ENCODE measurements around the gene POLE2. TPM values are rescaled to one million over a fixed set of nuclear protein-coding genes. Genes with fewer than 3 reads are reported as not detected.
"Not testable (repeated sequence)": the region's sequence is repeated elsewhere in the genome, so short reads cannot be mapped to it uniquely, and the experiment has no call there.

POLE2 gene, protein sequence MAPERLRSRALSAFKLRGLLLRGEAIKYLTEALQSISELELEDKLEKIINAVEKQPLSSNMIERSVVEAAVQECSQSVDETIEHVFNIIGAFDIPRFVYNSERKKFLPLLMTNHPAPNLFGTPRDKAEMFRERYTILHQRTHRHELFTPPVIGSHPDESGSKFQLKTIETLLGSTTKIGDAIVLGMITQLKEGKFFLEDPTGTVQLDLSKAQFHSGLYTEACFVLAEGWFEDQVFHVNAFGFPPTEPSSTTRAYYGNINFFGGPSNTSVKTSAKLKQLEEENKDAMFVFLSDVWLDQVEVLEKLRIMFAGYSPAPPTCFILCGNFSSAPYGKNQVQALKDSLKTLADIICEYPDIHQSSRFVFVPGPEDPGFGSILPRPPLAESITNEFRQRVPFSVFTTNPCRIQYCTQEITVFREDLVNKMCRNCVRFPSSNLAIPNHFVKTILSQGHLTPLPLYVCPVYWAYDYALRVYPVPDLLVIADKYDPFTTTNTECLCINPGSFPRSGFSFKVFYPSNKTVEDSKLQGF
- 16.9 TPM for polyA plus RNA-seq (2013, experiment 1 of 2)
- 23.7 TPM for polyA plus RNA-seq (2013, experiment 2 of 2)

DNA sequence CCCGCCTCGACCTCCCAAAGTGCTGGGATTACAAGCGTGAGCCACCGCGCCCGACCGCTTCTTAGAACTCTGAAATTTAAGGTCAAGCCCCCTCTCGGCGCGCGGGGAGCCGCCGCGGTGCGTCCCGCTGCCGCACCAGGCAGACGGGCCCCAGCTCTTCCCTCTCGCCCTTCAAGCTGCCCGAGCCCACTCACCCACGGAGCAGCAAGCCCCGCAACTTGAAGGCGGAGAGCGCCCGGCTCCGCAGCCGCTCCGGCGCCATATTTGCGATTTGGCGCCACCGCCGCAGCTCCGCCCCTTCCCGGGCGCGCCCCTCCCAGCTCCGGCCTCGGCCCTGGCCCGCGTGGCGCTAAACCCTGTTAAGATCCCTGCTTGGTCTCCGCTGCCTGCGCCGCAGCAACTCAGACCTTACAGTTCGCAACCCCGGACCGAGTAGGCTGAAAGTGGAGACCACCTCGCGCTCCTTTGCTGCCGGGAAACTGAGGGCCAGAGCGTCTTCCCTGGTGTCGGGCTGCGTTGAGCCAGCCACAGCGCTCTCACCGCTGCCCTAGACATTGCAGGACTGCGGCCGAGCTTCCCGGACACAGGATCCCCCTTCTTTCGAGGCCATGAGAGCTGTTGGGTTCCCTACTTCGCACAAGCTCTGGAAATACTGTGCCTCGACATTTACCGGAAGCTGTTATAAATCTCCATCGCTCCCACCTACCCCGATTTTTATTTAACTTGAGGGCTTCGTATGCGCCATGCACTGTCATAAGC is at the start of gene POLE2:
POLE2 (minus strand) TSS at position 273 of the 759 bp plus-strand sequence; CDS start at position 262, 11 bp downstream.
- no peaks in the 10 kb centered on the region for H3K4me1 ChIP-seq (ENCODE audit: control insufficient read depth, insufficient read depth, low read length, poor library complexity, severe bottlenecking)
- 7 to 10% methylated on average over 45 to 66 of the region's 67 CpGs for WGBS, 2 experiments (ENCODE audit: insufficient coverage in 2 of 2)
- H3K27ac ChIP-seq (ENCODE audit: low read depth, low read length, severe bottlenecking): peak within 1 kb of the TSS; percentile 82
- peaks cover 1% of the 10 kb centered on the region for H3K36me3 ChIP-seq (ENCODE audit: control insufficient read depth, insufficient read depth, low read length)
- H3K9me3 ChIP-seq (ENCODE audit: control insufficient read depth, low read length): no peaks in the 10 kb centered on the region
- peak within 1 kb of the TSS; percentile 58 for H3K4me3 ChIP-seq (ENCODE audit: extremely low read depth, insufficient read depth, low read length, poor library complexity, severe bottlenecking)

DNA sequence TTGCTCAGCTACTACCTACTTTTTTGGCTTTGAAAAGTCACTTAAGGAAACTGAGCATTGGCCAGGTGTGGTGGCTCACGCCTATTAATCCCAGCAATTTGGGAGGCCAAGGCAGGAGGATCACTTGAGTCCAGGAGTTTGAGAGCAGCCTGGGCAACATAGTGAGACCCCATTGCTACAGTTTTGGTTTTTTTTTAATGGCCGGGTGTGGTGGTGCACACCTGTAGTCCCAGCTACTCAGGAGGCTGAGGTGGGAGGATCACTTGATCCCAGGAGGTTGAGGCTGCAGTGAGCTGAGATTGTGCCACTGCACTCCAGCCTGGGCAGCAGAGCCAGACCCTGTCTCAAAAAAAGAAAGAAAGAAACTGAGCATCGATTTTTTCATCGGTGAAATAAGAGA is 47.7 kb upstream of the POLE2 start:
- H3K9me3 ChIP-seq (ENCODE audit: control insufficient read depth, low read length); H3K36me3 ChIP-seq (ENCODE audit: control insufficient read depth, insufficient read depth, low read length); H3K4me3 ChIP-seq (ENCODE audit: extremely low read depth, insufficient read depth, low read length, poor library complexity, severe bottlenecking); H3K27ac ChIP-seq (ENCODE audit: low read depth, low read length, severe bottlenecking); H3K4me1 ChIP-seq (ENCODE audit: control insufficient read depth, insufficient read depth, low read length, poor library complexity, severe bottlenecking): not testable (repeated sequence)
- WGBS, 2 experiments (ENCODE audit: insufficient coverage in 2 of 2): 75 to 78% methylated on average over 2 to 3 of the region's 4 CpGs

DNA sequence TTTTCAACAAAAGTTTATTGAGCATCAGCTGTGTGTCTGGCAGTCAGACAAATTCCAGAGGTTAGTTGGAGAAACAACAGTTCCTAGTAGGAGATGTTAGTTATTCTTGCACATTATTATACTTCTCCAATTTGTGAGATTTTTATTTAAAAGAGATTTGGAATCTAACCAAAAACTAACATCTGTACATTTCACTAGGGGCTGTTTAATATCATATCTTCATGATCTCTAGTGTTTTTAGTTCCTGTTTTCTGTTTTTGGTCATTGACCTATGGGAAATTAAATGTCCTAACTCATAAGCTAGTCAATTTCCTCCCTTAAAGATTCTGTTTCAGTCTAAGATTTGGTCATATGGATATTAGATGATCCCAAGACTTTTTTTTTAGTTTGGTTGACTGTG is 45.8 kb upstream of the POLE2 start:
- Histone ChIP-seq H3K4me1 (ENCODE audit: control insufficient read depth, insufficient read depth, low read length, poor library complexity, severe bottlenecking) (no peaks in the 10 kb centered on the region), H3K27ac (ENCODE audit: low read depth, low read length, severe bottlenecking) (no peak overlapping the region), H3K36me3 (ENCODE audit: control insufficient read depth, insufficient read depth, low read length) (no peaks in the 10 kb centered on the region), H3K9me3 (ENCODE audit: control insufficient read depth, low read length) (no peaks in the 10 kb centered on the region), H3K4me3 (ENCODE audit: extremely low read depth, insufficient read depth, low read length, poor library complexity, severe bottlenecking) (no peak overlapping the region)

DNA sequence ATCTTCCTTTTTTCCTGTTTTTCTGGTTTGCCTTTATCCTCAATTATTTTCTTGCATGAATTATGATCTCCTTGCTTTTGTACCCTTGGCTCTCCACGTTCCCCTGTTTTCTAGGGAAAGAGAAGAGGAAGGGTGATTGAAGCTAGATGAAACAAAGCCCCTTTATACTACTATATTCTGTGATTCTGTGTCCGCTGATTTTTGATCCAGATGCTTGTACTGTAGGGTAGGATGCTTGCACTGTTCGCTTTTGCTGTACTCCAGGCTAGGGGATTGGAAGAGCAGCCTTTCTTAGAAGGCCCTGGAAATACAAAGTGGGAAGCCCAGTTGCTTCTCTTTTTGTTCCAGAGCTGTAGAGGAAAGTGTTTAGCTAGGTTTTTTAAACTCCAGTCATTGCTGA is 44.9 kb upstream of the POLE2 start:
- 86 to 100% methylated on average over 1 of the region's 3 CpGs for WGBS, 2 experiments (ENCODE audit: insufficient coverage in 2 of 2)
- H3K27ac ChIP-seq (ENCODE audit: low read depth, low read length, severe bottlenecking): no peak overlapping the region
- no peaks in the 10 kb centered on the region for H3K36me3 ChIP-seq (ENCODE audit: control insufficient read depth, insufficient read depth, low read length)
- H3K9me3 ChIP-seq (ENCODE audit: control insufficient read depth, low read length): no peaks in the 10 kb centered on the region
- H3K4me1 ChIP-seq (ENCODE audit: control insufficient read depth, insufficient read depth, low read length, poor library complexity, severe bottlenecking): no peaks in the 10 kb centered on the region
- no peak overlapping the region for H3K4me3 ChIP-seq (ENCODE audit: extremely low read depth, insufficient read depth, low read length, poor library complexity, severe bottlenecking)

DNA sequence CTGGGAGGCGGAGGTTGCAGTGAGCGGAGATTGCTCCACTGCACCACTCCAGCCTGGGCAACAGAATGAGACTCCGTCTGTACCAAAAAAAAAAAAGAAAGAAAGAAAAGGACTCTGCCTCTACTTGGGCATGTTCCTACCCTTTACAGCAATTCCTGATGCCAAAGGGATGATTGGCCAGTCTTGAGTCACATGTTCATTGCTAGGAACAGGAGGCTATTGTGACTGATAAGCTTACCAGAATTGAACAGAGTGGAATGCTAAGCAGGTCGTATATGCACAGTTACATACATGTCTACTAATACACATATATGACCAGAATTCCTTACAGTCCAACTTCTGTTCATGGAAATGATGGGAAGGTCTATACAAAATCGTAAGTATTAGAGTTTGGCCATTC is 39.2 kb upstream of the POLE2 start:
- no peaks in the 10 kb centered on the region for H3K4me1 ChIP-seq (ENCODE audit: control insufficient read depth, insufficient read depth, low read length, poor library complexity, severe bottlenecking)
- no peak overlapping the region for H3K4me3 ChIP-seq (ENCODE audit: extremely low read depth, insufficient read depth, low read length, poor library complexity, severe bottlenecking)
- H3K36me3 ChIP-seq (ENCODE audit: control insufficient read depth, insufficient read depth, low read length): no peaks in the 10 kb centered on the region
- WGBS, 2 experiments (ENCODE audit: insufficient coverage in 2 of 2): 88 to 92% methylated on average over 2 to 3 of the region's 5 CpGs
- H3K9me3 ChIP-seq (ENCODE audit: control insufficient read depth, low read length): no peaks in the 10 kb centered on the region
- no peak overlapping the region for H3K27ac ChIP-seq (ENCODE audit: low read depth, low read length, severe bottlenecking)

DNA sequence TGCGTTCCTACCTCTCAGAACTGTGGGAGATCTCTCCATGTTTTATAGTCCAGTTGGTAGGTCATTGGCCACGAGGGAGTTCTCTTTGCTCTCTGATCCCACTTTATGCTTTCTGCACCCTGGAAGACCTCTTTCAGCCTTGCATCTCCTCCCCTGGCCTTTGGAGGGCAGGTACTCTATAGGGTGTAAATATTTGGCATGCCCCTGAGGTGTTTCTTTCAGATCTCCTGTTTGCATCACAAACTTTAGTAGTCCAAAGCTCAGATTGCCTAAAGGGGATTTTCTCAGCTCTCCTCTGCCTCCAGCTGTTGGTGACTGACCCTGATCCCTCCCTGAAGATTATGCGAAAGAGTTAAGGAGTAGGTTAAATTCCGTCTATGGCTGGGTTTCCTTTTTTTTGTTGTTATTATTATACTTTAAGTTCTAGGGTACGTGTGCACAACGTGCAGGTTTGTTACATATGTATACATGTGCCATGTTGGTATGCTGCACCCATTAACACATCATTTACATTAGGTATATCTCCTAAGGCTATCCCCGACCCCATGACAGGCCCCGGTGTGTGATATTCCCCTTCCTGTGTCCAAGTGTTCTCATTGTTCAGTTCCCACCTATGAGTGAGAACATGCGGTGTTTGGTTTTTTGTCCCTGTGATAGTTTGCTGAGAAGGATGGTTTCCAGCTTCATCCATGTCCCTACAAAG is 33.9 kb upstream of the POLE2 start:
- H3K4me3 ChIP-seq (ENCODE audit: extremely low read depth, insufficient read depth, low read length, poor library complexity, severe bottlenecking); H3K27ac ChIP-seq (ENCODE audit: low read depth, low read length, severe bottlenecking); H3K4me1 ChIP-seq (ENCODE audit: control insufficient read depth, insufficient read depth, low read length, poor library complexity, severe bottlenecking); H3K9me3 ChIP-seq (ENCODE audit: control insufficient read depth, low read length); H3K36me3 ChIP-seq (ENCODE audit: control insufficient read depth, insufficient read depth, low read length): not testable (repeated sequence)
- WGBS, 2 experiments (ENCODE audit: insufficient coverage in 2 of 2): 59 to 86% methylated on average over 2 to 3 of the region's 9 CpGs

DNA sequence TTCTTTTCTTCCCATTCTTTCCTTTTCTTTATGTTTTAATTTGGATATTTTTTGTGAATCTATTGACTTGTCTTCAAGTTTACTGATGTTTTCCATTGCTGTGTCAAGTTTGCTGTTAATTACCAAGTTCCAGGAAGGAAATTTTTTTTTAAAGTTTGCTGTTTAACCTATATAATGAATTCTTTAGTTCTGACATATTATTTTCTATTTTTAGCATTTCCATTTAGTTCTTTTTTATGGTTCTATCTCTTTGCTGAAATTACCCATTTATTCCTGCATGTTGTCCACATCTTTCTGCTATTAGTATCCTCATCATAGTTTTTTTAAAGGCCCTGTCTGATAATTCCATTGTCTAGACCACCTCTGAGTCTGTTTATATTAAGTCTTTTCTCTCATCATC is 32.7 kb upstream of the POLE2 start:
- no peaks in the 10 kb centered on the region for H3K4me1 ChIP-seq (ENCODE audit: control insufficient read depth, insufficient read depth, low read length, poor library complexity, severe bottlenecking)
- no peaks in the 10 kb centered on the region for H3K36me3 ChIP-seq (ENCODE audit: control insufficient read depth, insufficient read depth, low read length)
- H3K4me3 ChIP-seq (ENCODE audit: extremely low read depth, insufficient read depth, low read length, poor library complexity, severe bottlenecking): no peak overlapping the region
- no peaks in the 10 kb centered on the region for H3K9me3 ChIP-seq (ENCODE audit: control insufficient read depth, low read length)
- no peak overlapping the region for H3K27ac ChIP-seq (ENCODE audit: low read depth, low read length, severe bottlenecking)

DNA sequence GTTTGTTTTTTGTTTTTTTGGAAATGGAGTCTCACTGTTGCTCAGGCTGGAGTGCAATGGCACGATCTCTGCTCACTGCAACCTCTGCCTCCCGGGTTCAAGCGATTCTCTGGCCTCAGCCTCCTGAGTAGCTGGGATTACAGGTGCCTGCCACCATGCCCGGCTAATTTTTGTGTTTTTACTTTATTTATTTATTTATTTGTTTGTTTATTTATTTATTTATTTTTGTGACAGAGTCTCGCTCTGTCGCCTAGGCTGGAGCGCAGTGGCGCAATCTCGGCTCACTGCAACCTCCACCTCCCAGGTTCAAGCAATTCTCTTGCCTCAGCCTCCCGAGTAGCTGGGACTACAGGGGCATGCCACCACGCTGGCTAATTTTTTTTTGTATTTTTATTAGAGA is 23.0 kb upstream of the POLE2 start:
- not testable (repeated sequence) for H3K4me1 ChIP-seq (ENCODE audit: control insufficient read depth, insufficient read depth, low read length, poor library complexity, severe bottlenecking); H3K36me3 ChIP-seq (ENCODE audit: control insufficient read depth, insufficient read depth, low read length); H3K27ac ChIP-seq (ENCODE audit: low read depth, low read length, severe bottlenecking); H3K4me3 ChIP-seq (ENCODE audit: extremely low read depth, insufficient read depth, low read length, poor library complexity, severe bottlenecking); H3K9me3 ChIP-seq (ENCODE audit: control insufficient read depth, low read length)
- 97 to 100% methylated on average over 5 of the region's 11 CpGs for WGBS, 2 experiments (ENCODE audit: insufficient coverage in 2 of 2)

DNA sequence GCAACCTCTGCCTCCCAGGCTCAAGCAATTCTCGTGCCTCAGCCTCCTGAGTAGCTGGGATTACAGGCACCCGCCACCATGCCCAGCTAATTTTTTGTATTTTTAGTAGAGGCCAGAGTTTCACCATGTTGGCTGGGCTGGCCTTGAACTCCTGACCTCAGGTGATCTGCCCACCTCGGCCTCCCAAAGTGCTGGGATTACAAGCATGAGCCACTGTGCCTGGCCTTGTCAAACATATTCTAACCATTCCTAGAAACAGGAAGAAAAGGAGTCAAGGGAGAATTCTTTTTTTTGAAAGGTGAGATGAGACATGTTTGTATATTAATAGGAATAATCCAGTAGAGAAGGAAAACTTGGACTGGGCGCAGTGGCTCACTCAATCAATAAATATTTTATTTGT is 16.5 kb upstream of the POLE2 start:
- not testable (repeated sequence) for H3K27ac ChIP-seq (ENCODE audit: low read depth, low read length, severe bottlenecking); H3K4me1 ChIP-seq (ENCODE audit: control insufficient read depth, insufficient read depth, low read length, poor library complexity, severe bottlenecking); H3K9me3 ChIP-seq (ENCODE audit: control insufficient read depth, low read length); H3K4me3 ChIP-seq (ENCODE audit: extremely low read depth, insufficient read depth, low read length, poor library complexity, severe bottlenecking); H3K36me3 ChIP-seq (ENCODE audit: control insufficient read depth, insufficient read depth, low read length)
- 50 to 85% methylated on average over 1 to 2 of the region's 4 CpGs for WGBS, 2 experiments (ENCODE audit: insufficient coverage in 2 of 2)

DNA sequence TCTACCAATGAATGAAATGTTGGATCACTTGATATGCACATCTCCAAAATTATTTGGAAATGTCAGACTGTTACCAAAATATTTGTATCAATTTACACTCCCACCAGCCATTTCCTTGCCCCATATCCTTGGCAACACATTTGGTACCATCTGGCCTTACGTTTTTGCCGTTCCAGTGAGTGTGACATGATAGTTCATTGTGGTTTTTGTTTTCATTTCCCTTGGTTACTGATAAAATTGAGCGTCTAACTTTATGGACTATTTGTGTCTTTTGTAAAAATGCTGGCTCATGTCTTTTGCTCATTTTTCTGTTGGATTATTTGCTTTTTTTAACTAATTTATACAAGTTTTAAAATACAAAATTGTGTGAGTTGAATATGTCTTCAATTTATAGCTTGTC is 16.0 kb upstream of the POLE2 start:
- Histone ChIP-seq H3K4me3 (ENCODE audit: extremely low read depth, insufficient read depth, low read length, poor library complexity, severe bottlenecking) (no peak overlapping the region), H3K4me1 (ENCODE audit: control insufficient read depth, insufficient read depth, low read length, poor library complexity, severe bottlenecking) (no peaks in the 10 kb centered on the region), H3K36me3 (ENCODE audit: control insufficient read depth, insufficient read depth, low read length) (no peaks in the 10 kb centered on the region), H3K27ac (ENCODE audit: low read depth, low read length, severe bottlenecking) (no peak overlapping the region), H3K9me3 (ENCODE audit: control insufficient read depth, low read length) (no peaks in the 10 kb centered on the region)
- 100% methylated on average over 1 of the region's 3 CpGs; no CpG with 5 or more reads in 1 of the 2 experiments for WGBS, 2 experiments (ENCODE audit: insufficient coverage in 2 of 2)

All from mesodermal cell (in vitro differentiated cells).